GM12865 (cell line): ENCODE results near the gene REG3A.

Experiments
- DNase-seq: peaks from one replicate; pipeline ENCODE4 v3.0.0; 2010; ENCODE audit warnings: low read depth
- H3K4me3 ChIP-seq: 2 replicates; pipeline ENCODE4 v1.5.1; 2011; ENCODE audit warnings: mild to moderate bottlenecking, low read depth, low read length, control low read depth
- CTCF ChIP-seq: IDR thresholded peaks from 2 replicates; pipeline ENCODE4 v1.5.1; 2011; ENCODE audit warnings: low read length, control low read depth, low read depth, inconsistent platforms; ENCODE audit not compliant: insufficient read depth; ENCODE audit errors: missing control alignments

Gene REG3A

DNA sequence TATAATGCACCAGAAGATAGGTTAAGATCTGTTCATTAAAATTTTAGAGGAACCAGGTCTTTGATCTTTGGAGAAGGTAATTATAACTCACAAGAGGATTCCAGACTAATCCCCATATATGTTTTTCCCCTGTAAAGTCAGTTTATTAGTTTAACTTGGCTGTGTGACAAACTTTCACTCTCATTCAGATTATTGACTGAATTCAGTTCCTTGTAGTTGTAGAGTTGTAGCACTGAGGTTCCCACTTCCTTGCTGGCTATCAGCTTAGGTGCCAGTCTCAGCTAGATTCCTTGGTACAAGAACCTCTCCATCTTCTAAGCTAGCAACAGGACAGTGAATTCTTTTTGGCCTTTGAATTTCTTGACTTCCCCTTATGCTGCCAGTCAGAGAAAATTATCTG lies 20.1 kb downstream of the REG3A start:
- no peak for DNase-seq
- no peak for TF ChIP-seq CTCF
- no peak overlapping the region for H3K4me3 ChIP-seq

- no peak overlapping the region for H3K4me3 ChIP-seq
- DNase-seq: no peak
- no peak for TF ChIP-seq CTCF
Measured at GRCh38 chr2:79138385-79138784, 21.2 kb downstream of the REG3A start.

- DNase-seq: no peak
- no peak overlapping the region for H3K4me3 ChIP-seq
- no peak for TF ChIP-seq CTCF
Measured at GRCh38 chr2:79131687-79132086, 27.9 kb downstream of the REG3A start.

- TF ChIP-seq CTCF: no peak
- DNase-seq: no peak
- no peak overlapping the region for H3K4me3 ChIP-seq
Measured at GRCh38 chr2:79129804-79130203, 29.7 kb downstream of the REG3A start.

- H3K4me3 ChIP-seq: no peak overlapping the region
- DNase-seq: no peak
- TF ChIP-seq CTCF: no peak
Measured at GRCh38 chr2:79129260-79129659, 30.3 kb downstream of the REG3A start.

DNA sequence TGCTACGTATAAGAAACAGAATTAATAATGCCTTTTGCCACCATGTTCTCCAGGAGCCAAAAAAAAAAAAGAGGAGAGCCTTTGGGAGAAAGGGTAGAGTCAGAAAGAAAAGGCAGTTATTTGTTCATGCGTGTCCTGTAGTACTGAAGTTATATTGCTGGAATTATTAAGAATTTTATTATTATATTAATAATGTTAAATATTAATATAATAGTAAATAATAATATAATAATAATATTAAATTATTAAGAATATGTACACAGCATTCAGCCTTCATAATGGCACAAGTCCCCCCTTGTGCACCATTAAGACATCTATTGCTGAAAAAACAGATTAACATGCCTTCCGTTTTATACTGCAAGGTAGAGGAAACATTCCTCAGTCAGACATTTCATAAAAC lies 31.1 kb downstream of the REG3A start:
- no peak for TF ChIP-seq CTCF
- no peak for DNase-seq
- H3K4me3 ChIP-seq: no peak overlapping the region

GRCh38 chr2:79125721-79125985 lies 33.9 kb downstream of the REG3A start:
- DNase-seq: no peak
- no peak overlapping the region for H3K4me3 ChIP-seq
- no peak for TF ChIP-seq CTCF
